ENCODE measurements around the gene CCNYL1.
"Not testable (repeated sequence)": the region's sequence is repeated elsewhere in the genome, so short reads cannot be mapped to it uniquely, and the experiment has no call there.

Gene CCNYL1

GRCh38 chr2:207676827-207677354 lies 34.5 kb upstream of the CCNYL1 start:
- no peak overlapping the region for H3K27ac ChIP-seq
- TF ChIP-seq, protein P1, sequence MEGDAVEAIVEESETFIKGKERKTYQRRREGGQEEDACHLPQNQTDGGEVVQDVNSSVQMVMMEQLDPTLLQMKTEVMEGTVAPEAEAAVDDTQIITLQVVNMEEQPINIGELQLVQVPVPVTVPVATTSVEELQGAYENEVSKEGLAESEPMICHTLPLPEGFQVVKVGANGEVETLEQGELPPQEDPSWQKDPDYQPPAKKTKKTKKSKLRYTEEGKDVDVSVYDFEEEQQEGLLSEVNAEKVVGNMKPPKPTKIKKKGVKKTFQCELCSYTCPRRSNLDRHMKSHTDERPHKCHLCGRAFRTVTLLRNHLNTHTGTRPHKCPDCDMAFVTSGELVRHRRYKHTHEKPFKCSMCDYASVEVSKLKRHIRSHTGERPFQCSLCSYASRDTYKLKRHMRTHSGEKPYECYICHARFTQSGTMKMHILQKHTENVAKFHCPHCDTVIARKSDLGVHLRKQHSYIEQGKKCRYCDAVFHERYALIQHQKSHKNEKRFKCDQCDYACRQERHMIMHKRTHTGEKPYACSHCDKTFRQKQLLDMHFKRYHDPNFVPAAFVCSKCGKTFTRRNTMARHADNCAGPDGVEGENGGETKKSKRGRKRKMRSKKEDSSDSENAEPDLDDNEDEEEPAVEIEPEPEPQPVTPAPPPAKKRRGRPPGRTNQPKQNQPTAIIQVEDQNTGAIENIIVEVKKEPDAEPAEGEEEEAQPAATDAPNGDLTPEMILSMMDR (conservative IDR thresholded peaks at IDR 0.05): no peak

DNA sequence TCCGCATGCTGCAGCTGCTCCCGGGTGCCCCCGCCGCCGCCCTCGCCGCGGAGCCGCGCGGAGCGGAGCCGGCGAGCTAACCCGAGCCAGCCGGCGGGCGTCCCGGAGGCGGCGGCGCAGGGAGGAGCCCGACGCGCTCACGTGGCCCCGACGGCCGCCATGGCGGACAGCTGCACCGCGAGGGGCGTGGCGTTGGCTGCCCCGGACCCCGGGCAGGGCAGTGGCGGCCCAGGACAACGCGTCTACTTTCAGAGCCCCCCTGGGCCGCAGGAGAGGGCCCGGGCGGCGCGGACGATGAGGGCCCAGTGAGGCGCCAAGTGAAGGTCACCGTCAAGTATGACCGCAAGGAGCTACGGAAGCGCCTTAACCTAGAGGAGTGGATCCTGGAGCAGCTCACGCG lies 30.0 kb upstream of the CCNYL1 start:
- no peak overlapping the region for H3K27ac ChIP-seq
- TF ChIP-seq, protein P1 (conservative IDR thresholded peaks at IDR 0.05): no peak

GRCh38 chr2:207682557-207682956 lies 28.9 kb upstream of the CCNYL1 start:
- TF ChIP-seq, protein P1 (conservative IDR thresholded peaks at IDR 0.05): no peak
- H3K27ac ChIP-seq: no peak overlapping the region

GRCh38 chr2:207683438-207683837 lies 28.0 kb upstream of the CCNYL1 start:
- TF ChIP-seq, protein P1 (conservative IDR thresholded peaks at IDR 0.05): no peak
- H3K27ac ChIP-seq: no peak overlapping the region

DNA sequence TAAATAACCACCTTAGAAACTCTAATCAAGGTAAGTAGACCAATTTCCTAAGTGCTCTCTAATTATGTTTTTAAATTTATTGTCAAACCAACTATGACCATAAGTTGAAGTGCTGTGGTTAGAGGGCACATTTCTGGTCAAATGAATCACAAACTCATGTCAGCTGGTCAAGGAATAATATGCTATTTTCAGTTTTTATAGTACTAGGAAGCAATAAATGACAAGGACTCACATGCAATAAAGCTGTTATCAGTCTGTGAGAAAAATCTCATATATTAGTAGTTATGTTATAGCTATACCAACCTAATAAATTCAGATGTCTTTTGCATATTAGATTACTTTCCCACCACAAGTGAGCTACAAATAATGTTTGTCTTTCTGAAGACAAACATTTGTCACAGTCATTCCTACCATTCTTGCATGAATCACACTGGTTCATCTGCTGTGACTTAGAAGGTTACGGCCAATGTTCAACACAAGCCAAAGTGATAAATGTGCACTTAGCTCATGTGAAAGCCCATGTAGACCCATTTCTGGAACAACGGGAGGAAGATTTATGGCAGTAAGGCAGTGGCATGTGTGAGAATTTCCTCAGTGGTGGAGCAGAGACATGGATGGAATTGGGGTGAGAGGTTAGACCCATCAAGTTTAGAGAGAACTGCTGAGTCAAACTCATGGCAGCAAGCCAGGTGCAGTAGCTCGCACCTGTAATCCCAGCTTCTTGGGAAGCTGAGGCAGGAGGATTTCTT lies 27.4 kb upstream of the CCNYL1 start:
- TF ChIP-seq, protein P1 (conservative IDR thresholded peaks at IDR 0.05): no peak
- H3K27ac ChIP-seq: no peak overlapping the region

GRCh38 chr2:207686812-207687211 lies 24.6 kb upstream of the CCNYL1 start:
- TF ChIP-seq, protein P1 (conservative IDR thresholded peaks at IDR 0.05): no peak
- H3K27ac ChIP-seq: no peak overlapping the region

GRCh38 chr2:207688597-207688996 lies 22.8 kb upstream of the CCNYL1 start:
- H3K27ac ChIP-seq: no peak overlapping the region
- TF ChIP-seq, protein P1 (conservative IDR thresholded peaks at IDR 0.05): no peak

DNA sequence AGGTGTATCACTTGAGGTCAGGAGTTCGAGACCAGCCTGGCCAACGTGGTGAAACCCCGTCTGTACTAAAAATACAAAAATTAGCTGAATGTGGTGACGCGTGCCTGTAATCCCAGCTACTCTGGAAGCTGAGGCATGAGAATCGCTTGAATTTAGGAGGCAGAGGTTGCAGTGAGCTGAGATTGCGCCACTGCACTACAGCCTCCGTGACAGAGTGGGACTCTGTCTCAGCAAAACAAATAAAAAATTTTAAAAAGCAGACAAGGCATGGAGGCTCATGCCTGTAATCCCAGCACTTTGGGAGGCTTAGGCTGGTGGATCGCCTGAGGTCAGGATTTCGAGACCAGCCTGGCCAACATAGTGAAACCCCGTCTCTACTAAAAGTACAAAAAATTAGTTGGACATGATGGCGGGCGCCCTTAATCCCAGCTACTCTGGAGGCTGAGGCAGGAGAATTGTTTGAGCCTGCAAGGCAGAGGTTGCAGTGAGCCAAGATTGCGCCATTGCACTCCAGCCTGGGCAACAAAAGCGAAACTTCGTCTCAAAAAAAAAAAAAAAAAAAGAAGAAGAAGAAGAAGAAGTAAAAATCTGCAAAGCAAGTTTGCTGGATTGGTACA lies 20.5 kb upstream of the CCNYL1 start:
- H3K27ac ChIP-seq: not testable (repeated sequence)
